ENCODE data around the gene FAM161A.
A peak's percentile ranks its signal among the peaks of the same experiment; 100 is the strongest.

DNA sequence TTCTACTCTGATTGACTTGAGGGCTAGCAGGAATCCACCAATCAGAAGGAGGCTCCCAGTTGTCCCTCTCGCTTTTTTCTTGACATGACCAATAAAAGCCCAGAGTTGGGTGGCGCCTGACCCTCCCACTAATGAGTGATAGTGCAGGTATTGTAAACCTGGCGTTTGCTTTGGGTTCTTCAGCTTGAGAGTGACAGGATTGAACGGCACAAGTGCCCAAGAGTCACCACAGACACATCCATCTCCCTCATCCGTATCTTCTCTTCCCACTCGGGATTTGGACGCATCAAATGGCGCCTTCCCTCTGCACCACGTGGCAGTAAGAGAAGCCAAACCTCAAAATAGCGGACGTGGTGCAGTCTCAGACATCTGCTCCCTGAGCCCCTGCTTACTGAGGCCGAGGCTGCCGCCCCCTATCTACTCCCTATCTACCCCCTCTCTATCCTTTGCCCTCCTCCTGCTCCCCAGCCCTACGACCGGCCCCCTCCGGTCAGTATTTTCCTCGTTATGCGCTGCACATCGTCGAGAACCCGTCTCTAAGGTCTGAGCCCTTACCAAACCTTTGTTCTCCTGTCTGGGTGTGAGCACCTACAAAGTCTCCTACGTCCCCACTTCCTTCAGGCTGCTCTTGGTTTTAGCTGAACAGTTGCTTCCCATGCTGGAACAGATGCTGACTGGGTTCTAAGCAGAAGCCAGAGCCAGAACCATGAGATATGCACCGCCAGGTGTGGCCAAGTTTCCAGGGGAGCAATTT lies 881 bp upstream of the FAM161A start:
- TF ChIP-seq EZH2phosphoT487 (IDR thresholded peaks at IDR 0.05; ENCODE audit: low read depth): no peak
- TF ChIP-seq, protein P1, sequence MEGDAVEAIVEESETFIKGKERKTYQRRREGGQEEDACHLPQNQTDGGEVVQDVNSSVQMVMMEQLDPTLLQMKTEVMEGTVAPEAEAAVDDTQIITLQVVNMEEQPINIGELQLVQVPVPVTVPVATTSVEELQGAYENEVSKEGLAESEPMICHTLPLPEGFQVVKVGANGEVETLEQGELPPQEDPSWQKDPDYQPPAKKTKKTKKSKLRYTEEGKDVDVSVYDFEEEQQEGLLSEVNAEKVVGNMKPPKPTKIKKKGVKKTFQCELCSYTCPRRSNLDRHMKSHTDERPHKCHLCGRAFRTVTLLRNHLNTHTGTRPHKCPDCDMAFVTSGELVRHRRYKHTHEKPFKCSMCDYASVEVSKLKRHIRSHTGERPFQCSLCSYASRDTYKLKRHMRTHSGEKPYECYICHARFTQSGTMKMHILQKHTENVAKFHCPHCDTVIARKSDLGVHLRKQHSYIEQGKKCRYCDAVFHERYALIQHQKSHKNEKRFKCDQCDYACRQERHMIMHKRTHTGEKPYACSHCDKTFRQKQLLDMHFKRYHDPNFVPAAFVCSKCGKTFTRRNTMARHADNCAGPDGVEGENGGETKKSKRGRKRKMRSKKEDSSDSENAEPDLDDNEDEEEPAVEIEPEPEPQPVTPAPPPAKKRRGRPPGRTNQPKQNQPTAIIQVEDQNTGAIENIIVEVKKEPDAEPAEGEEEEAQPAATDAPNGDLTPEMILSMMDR (IDR thresholded peaks at IDR 0.05; ENCODE audit: low read depth, low read length): peak; percentile 17
